K562 (cell line): ENCODE measurements around the gene LAT. TPM values are rescaled to one million over a fixed set of nuclear protein-coding genes. Genes with fewer than 3 reads are reported as not detected.
A peak's percentile ranks its signal among the peaks of the same experiment; 100 is the strongest.

ENCODE experiments used
- ATAC-seq: fragments of 200-7000 bp; cut with Tn5 transposase; 3 replicates; pipeline ENCODE4 v1.9.1; 2020; ENCODE audit warnings: moderate library complexity
- BruUV-seq: library from RNA; stranded (reverse); fragments of 400-500 nt; replicated peaks from 2 replicates; lab custom pipeline; 2021; lab: Mats Ljungman, UMichigan
- CTCF ChIA-PET: fragments of 300-600 bp; formaldehyde crosslinking; extraction: SDS; loops from one replicate; lab custom pipeline; 2021; ENCODE audit warnings: low intra/inter-chr PET ratio; lab: Yijun Ruan, JAX
- POLR2A ChIA-PET: fragments of 300-600, 350-650 bp; sonication (Branson Sonifier 250); formaldehyde crosslinking; extraction: SDS; loops from one replicate; lab custom pipeline; 2021; ENCODE audit warnings: antibody characterized with exemption, inconsistent platforms; lab: Yijun Ruan, JAX
- DNase-seq, 4 experiments: peaks; one replicate each; pipeline versions ENCODE4 v3.0.0 to v3.0.0-alpha.2; 2011 to 2018; ENCODE audit warnings: low spot score in 3 of 4, mixed read lengths in 3 of 4; ENCODE audit errors: extremely low read depth in 1 of 4
- FAIRE-seq: peaks from 2 replicates; lab custom pipeline; 2011; peaks lifted over from hg19 to GRCh38; lab: Jason Lieb, UNC
- H2AFZ ChIP-seq: 2 replicates; pipeline ENCODE4 v1.6.0; 2011; ENCODE audit warnings: low read depth, low read length, control low read depth, inconsistent platforms
- H3K27ac ChIP-seq: fragments of 200-600 bp; 3 replicates; pipeline ENCODE4 v1.8.0; 2011; ENCODE audit warnings: low read depth, mild to moderate bottlenecking, control low read depth, inconsistent platforms, low read length, moderate library complexity, mixed read lengths; ENCODE audit errors: extremely low read depth
- H3K27me3 ChIP-seq, 2 experiments: fragments of 300-600 bp in 1 of 2; 2 replicates in 1 of 2; 3 replicates in 1 of 2; pipeline versions ENCODE4 v1.6.0 to v1.8.0; 2011; ENCODE audit warnings: inconsistent platforms in 2 of 2, low read length in 2 of 2, mild to moderate bottlenecking in 1 of 2, mixed read lengths in 1 of 2, moderate library complexity in 1 of 2; ENCODE audit not compliant: control insufficient read depth in 2 of 2, insufficient read depth in 2 of 2
- H3K36me3 ChIP-seq: fragments of 300-600 bp; 3 replicates; pipeline ENCODE4 v1.8.0; 2011; ENCODE audit warnings: mild to moderate bottlenecking, low read length, inconsistent platforms; ENCODE audit not compliant: control insufficient read depth, insufficient read depth
- H3K4me1 ChIP-seq, 2 experiments: fragments of 200-600 bp in 1 of 2; replicated peaks in 1 of 2; 2 replicates in 1 of 2; 3 replicates in 1 of 2; pipeline versions ENCODE4 v1.5.1 to v1.8.0; 2011; ENCODE audit warnings: inconsistent platforms in 2 of 2, low read length in 2 of 2, mild to moderate bottlenecking in 1 of 2, mixed read lengths in 1 of 2, moderate library complexity in 1 of 2; ENCODE audit not compliant: control insufficient read depth in 2 of 2, insufficient read depth in 2 of 2
- H3K4me2 ChIP-seq: 2 replicates; pipeline ENCODE4 v1.6.1; 2011; ENCODE audit warnings: low read length, control low read depth, inconsistent platforms, mixed read lengths; ENCODE audit not compliant: insufficient read depth
- H3K4me3 ChIP-seq: fragments of 200-600 bp; sonication (generic), shearing (Covaris generic); 2 replicates; pipeline ENCODE4 v1.5.1; 2016; ENCODE audit warnings: control low read depth, inconsistent platforms
- H3K79me2 ChIP-seq: fragments of 200-600 bp; 3 replicates; pipeline ENCODE4 v1.8.0; 2011; ENCODE audit warnings: low read length, inconsistent platforms; ENCODE audit not compliant: control insufficient read depth, insufficient read depth
- H3K9ac ChIP-seq, 2 experiments: 2 replicates each; pipeline versions ENCODE4 v1.6.0 to v1.6.1; 2011; ENCODE audit warnings: low read depth in 2 of 2, low read length in 2 of 2, control low read depth in 1 of 2, inconsistent platforms in 1 of 2, mild to moderate bottlenecking in 1 of 2, mixed read lengths in 1 of 2; ENCODE audit not compliant: insufficient read depth in 1 of 2
- H3K9me1 ChIP-seq: one replicate; pipeline ENCODE4 v1.6.0; 2011; ENCODE audit warnings: inconsistent platforms, mild to moderate bottlenecking, low read length, moderate library complexity; ENCODE audit not compliant: control insufficient read depth, insufficient read depth
- H3K9me3 ChIP-seq: replicated peaks from 2 replicates; pipeline ENCODE4 v1.5.1; 2011; ENCODE audit warnings: low read depth, low read length, inconsistent platforms; ENCODE audit not compliant: control insufficient read depth, insufficient read depth
- H4K20me1 ChIP-seq: replicated peaks from 2 replicates; pipeline ENCODE4 v1.6.1; 2011; ENCODE audit warnings: low read length, inconsistent platforms, mixed read lengths; ENCODE audit not compliant: control insufficient read depth, insufficient read depth
- POLR2G ChIP-seq: fragments of 200-400 bp; formaldehyde crosslinking; IDR thresholded peaks from 2 replicates; pipeline ENCODE4 v1.6.1; 2017; ENCODE audit warnings: low read depth, mild to moderate bottlenecking, antibody characterized with exemption, low read length, moderate library complexity
- POLR3G ChIP-seq: IDR thresholded peaks from 2 replicates; pipeline ENCODE4 v1.6.1; 2011; ENCODE audit not compliant: insufficient read length, insufficient replicate concordance; ENCODE audit errors: extremely low read depth
- TAF15 ChIP-seq: fragments of 200-400 bp; formaldehyde crosslinking; IDR thresholded peaks from 2 replicates; pipeline ENCODE4 v1.6.1; 2017; ENCODE audit warnings: mild to moderate bottlenecking, low read depth, low read length, moderate library complexity
- TARDBP ChIP-seq: fragments of 450-650 bp; IDR thresholded peaks from 2 replicates; pipeline ENCODE4 v1.6.1; 2016
- ZFP91 ChIP-seq: sonication (generic); formaldehyde crosslinking; IDR thresholded peaks from 2 replicates; pipeline ENCODE4 v1.8.0; 2022; ENCODE audit warnings: mild to moderate bottlenecking, missing genetic modification reagents
- WGBS: fragments of 100-300 bp; shearing (Covaris generic); methylation state at CpG from one replicate; pipeline ENCODE4 v1.1.6; 2016; ENCODE audit warnings: low coverage, mixed read lengths; ENCODE audit not compliant: insufficient coverage; ENCODE audit errors: missing lambda C conversion rate; 5-methylcytosine and 5-hydroxymethylcytosine counted together
- in situ Hi-C: fragments of 300-500 bp; cut with MboI; formaldehyde crosslinking; loops from 4 replicates; pipeline ENCODE4 v1.15.0; 2018; ENCODE audit warnings: inconsistent platforms, mixed read lengths
- intact Hi-C: fragments of 100-400 bp; cut with micrococcal nuclease; formaldehyde crosslinking; loops from 2 replicates; pipeline ENCODE4 v1.14.2; 2022
- polyA plus RNA-seq, 8 experiments: library from polyadenylated mRNA; depleted of rRNA in 4 of 8; stranded (reverse) in 5 of 8; unstranded in 3 of 8; fragments of >200 nt; fragmentation: Nextera tagmentation in 2 of 8; fragmentation: Illumina TruSeq in 1 of 8; extraction: Ambion mirVana in 2 of 8; extraction: Trizol in 1 of 8; gene quantifications; 2 replicates each; pipeline versions ENCODE4 v1.2.1 to v1.2.3, GENCODE V29; 2011 to 2014; ENCODE audit warnings: inconsistent platforms in 1 of 8, missing spikeins in 1 of 8
- total RNA-seq, 7 experiments: library from RNA; depleted of rRNA in 6 of 7; stranded (reverse); fragments of >200 nt in 6 of 7; fragmentation: Illumina TruSeq in 2 of 7; extraction: Trizol in 2 of 7; gene quantifications; 2 replicates each; pipeline versions ENCODE4 v1.2.1 to v1.2.3, GENCODE V29; 2011 to 2021; ENCODE audit warnings: low replicate concordance in 1 of 7

Gene LAT
- total and polyA plus RNA-seq, 9 of the 15 experiments (the other 6 are each of a cell fraction or from before 2014, with no cell fraction given): 0.40 to 4.2 (median 1.3) TPM

GRCh38 chr16:28958836-28959235, 26.0 kb upstream of the LAT start:
- Histone ChIP-seq H3K79me2 (peaks cover 7% of the 10 kb centered on the region; the same call in 2 of the 3 replicates), H3K4me3 (no peak overlapping the region), H2AFZ (no peak overlapping the region), H3K36me3 (peaks cover 91% of the 10 kb centered on the region)
- 77% methylated on average over 5 of the region's 6 CpGs for WGBS
- DNase-seq: no peak
- in situ Hi-C loops: loop anchor here (25.0 kb wide), 1 partner anchor 297 kb away; no protein-coding TSS in a partner anchor
- TF ChIP-seq TARDBP (no peak), POLR2G (0 out of 2 replicates have a peak, but pooled peaks have one; percentile 26), POLR3G (no peak), ZFP91 (CRISPR knock-in tag) (no peak), TAF15 (no peak)
- TF ChIP-seq, all 486 proteins: peak for 1
- no peak overlapping the region for H3K4me2 ChIP-seq
- no peaks in the 10 kb centered on the region for H3K9me1 ChIP-seq
- peaks cover 5% of the 10 kb centered on the region; the same call in 1 of the 2 replicates for H4K20me1 ChIP-seq
- ATAC-seq (no peak; the same call in 2 of the 3 replicates), FAIRE-seq (no peak)
- H3K27me3 ChIP-seq: no peaks in the 10 kb centered on the region
- no peak overlapping the region for H3K9ac ChIP-seq
- no peak overlapping the region for H3K27ac ChIP-seq
- intact Hi-C loops: no loop called here
- no TSS peak for BruUV-seq
- ChIA-PET CTCF (interaction anchor here (0.7 kb wide), 1 partner anchor 853 kb away, joined by 5 read pairs; no protein-coding TSS in a partner anchor), POLR2A (interaction anchor here (1.2 to 1.4 kb wide), 2 partner anchors 10 to 16 kb away, joined by 3 read pairs; no protein-coding TSS in a partner anchor)
- no peaks in the 10 kb centered on the region for H3K4me1 ChIP-seq
- no peaks in the 10 kb centered on the region for H3K9me3 ChIP-seq
